H9 (cell line): Measurements from ENCODE around the gene TLDC2. TPM values are rescaled to one million over a fixed set of nuclear protein-coding genes. Genes with fewer than 3 reads are reported as not detected.
"Not testable (repeated sequence)": the region's sequence is repeated elsewhere in the genome, so short reads cannot be mapped to it uniquely, and the experiment has no call there.

Source experiments
- DNase-seq: peaks from one replicate; pipeline ENCODE4 v3.0.0-alpha.2; 2017
- H2AFZ ChIP-seq: one replicate; pipeline ENCODE4 v1.6.1; 2013; ENCODE audit warnings: mild to moderate bottlenecking, low read length, control low read depth, moderate library complexity
- H2AK5ac ChIP-seq: 2 replicates; pipeline ENCODE4 v1.6.1; 2013; ENCODE audit warnings: low read length, control low read depth, mixed read lengths; ENCODE audit not compliant: insufficient read length
- H2BK120ac ChIP-seq: one replicate; pipeline ENCODE4 v1.6.1; 2013; ENCODE audit warnings: low read depth, mild to moderate bottlenecking, low read length, control low read depth, inconsistent platforms; ENCODE audit not compliant: poor library complexity, severe bottlenecking
- H2BK12ac ChIP-seq: 2 replicates; pipeline ENCODE4 v1.6.1; 2013; ENCODE audit warnings: low read length, control low read depth, mixed read lengths, low read depth; ENCODE audit not compliant: insufficient read length
- H2BK15ac ChIP-seq: 2 replicates; pipeline ENCODE4 v1.6.1; 2013; ENCODE audit warnings: low read depth, low read length, control low read depth
- H2BK20ac ChIP-seq: one replicate; pipeline ENCODE4 v1.6.1; 2013; ENCODE audit warnings: low read depth, mild to moderate bottlenecking, low read length, control low read depth, inconsistent platforms; ENCODE audit not compliant: poor library complexity, severe bottlenecking
- H2BK5ac ChIP-seq: 2 replicates; pipeline ENCODE4 v1.6.1; 2013; ENCODE audit warnings: low read length, control low read depth, mixed read lengths; ENCODE audit not compliant: insufficient read length
- H3K14ac ChIP-seq: 2 replicates; pipeline ENCODE4 v1.6.1; 2013; ENCODE audit warnings: low read length, control low read depth; ENCODE audit not compliant: insufficient read depth
- H3K18ac ChIP-seq: 2 replicates; pipeline ENCODE4 v1.6.1; 2013; ENCODE audit warnings: low read depth, mild to moderate bottlenecking, mixed read lengths, low read length, control low read depth; ENCODE audit not compliant: insufficient read length
- H3K23ac ChIP-seq: 2 replicates; pipeline ENCODE4 v1.6.1; 2013; ENCODE audit warnings: low read length, control low read depth, mixed read lengths, low read depth; ENCODE audit not compliant: insufficient read length
- H3K23me2 ChIP-seq: 2 replicates; pipeline ENCODE4 v1.6.1; 2013; ENCODE audit warnings: low read depth, mild to moderate bottlenecking, mixed read lengths, low read length, control low read depth; ENCODE audit not compliant: insufficient read length, poor library complexity, severe bottlenecking
- H3K27ac ChIP-seq: 2 replicates; pipeline ENCODE4 v1.5.1; 2013; ENCODE audit warnings: low read length, control low read depth, mixed read lengths, low read depth; ENCODE audit not compliant: insufficient read length
- H3K27me3 ChIP-seq: 2 replicates; pipeline ENCODE4 v1.6.1; 2013; ENCODE audit warnings: low read length, control low read depth, inconsistent platforms; ENCODE audit not compliant: insufficient read depth
- H3K4ac ChIP-seq: 2 replicates; pipeline ENCODE4 v1.6.1; 2013; ENCODE audit warnings: low read depth, mild to moderate bottlenecking, control low read depth, inconsistent platforms, low read length, moderate library complexity
- H3K4me1 ChIP-seq: 2 replicates; pipeline ENCODE4 v1.6.1; 2013; ENCODE audit warnings: low read length, control low read depth, inconsistent platforms; ENCODE audit not compliant: insufficient read depth
- H3K4me2 ChIP-seq: 2 replicates; pipeline ENCODE4 v1.6.1; 2013; ENCODE audit warnings: low read length, control low read depth, mixed read lengths; ENCODE audit not compliant: insufficient read length, insufficient read depth
- H3K56ac ChIP-seq: 2 replicates; pipeline ENCODE4 v1.6.1; 2013; ENCODE audit warnings: low read depth, mild to moderate bottlenecking, mixed read lengths, low read length, control low read depth; ENCODE audit not compliant: insufficient read length
- H3K79me1 ChIP-seq: 2 replicates; pipeline ENCODE4 v1.6.1; 2013; ENCODE audit warnings: low read depth, mild to moderate bottlenecking, moderate library complexity, low read length, control low read depth, inconsistent platforms; ENCODE audit not compliant: insufficient read depth, poor library complexity, severe bottlenecking
- H3K79me2 ChIP-seq: 2 replicates; pipeline ENCODE4 v1.6.1; 2013; ENCODE audit warnings: low read length, control low read depth, inconsistent platforms; ENCODE audit not compliant: insufficient read depth
- H3K9ac ChIP-seq: 2 replicates; pipeline ENCODE4 v1.6.1; 2013; ENCODE audit warnings: low read length, control low read depth, mixed read lengths; ENCODE audit not compliant: insufficient read length; ENCODE audit errors: extremely low read depth
- H3K9me3 ChIP-seq: one replicate; pipeline ENCODE4 v1.6.1; 2013; ENCODE audit warnings: low read depth, low read length, inconsistent platforms; ENCODE audit not compliant: control insufficient read depth
- H3T11ph ChIP-seq: one replicate; pipeline ENCODE4 v1.6.1; 2013; ENCODE audit warnings: mild to moderate bottlenecking, low read length, control low read depth, inconsistent platforms
- H4K20me1 ChIP-seq: one replicate; pipeline ENCODE4 v1.6.1; 2013; ENCODE audit not compliant: control insufficient read depth, insufficient read length, insufficient read depth
- H4K5ac ChIP-seq: 2 replicates; pipeline ENCODE4 v1.6.1; 2013; ENCODE audit warnings: low read depth, mild to moderate bottlenecking, mixed read lengths, low read length, control low read depth; ENCODE audit not compliant: insufficient read length
- H4K8ac ChIP-seq: replicated peaks from 2 replicates; pipeline ENCODE4 v1.6.1; 2013; ENCODE audit warnings: low read length, control low read depth, mixed read lengths, low read depth; ENCODE audit not compliant: insufficient read length
- H4K91ac ChIP-seq: 2 replicates; pipeline ENCODE4 v1.6.1; 2013; ENCODE audit warnings: low read depth, mild to moderate bottlenecking, moderate library complexity, mixed read lengths, low read length, control low read depth; ENCODE audit not compliant: insufficient read length
- H3K27ac Mint-ChIP-seq, 3 experiments: 2 replicates in 2 of 3; 3 replicates in 1 of 3; pipeline ENCODE4 v1.8.0; 2020 to 2021; ENCODE audit warnings: mixed read lengths in 3 of 3, mild to moderate bottlenecking in 1 of 3, moderate library complexity in 1 of 3
- H3K27me3 Mint-ChIP-seq: 2 replicates; pipeline ENCODE4 v1.8.0; 2021; ENCODE audit warnings: low read depth, mild to moderate bottlenecking, moderate library complexity, mixed read lengths
- H3K36me3 Mint-ChIP-seq, 3 experiments: 2 replicates in 2 of 3; 3 replicates in 1 of 3; pipeline ENCODE4 v1.8.0; 2020 to 2021; ENCODE audit warnings: low read depth in 3 of 3, mixed read lengths in 3 of 3; ENCODE audit not compliant: insufficient read depth in 1 of 3
- H3K4me1 Mint-ChIP-seq, 2 experiments: 2 replicates each; pipeline ENCODE4 v1.8.0; 2020; ENCODE audit warnings: mixed read lengths in 2 of 2
- H3K4me3 Mint-ChIP-seq, 2 experiments: 2 replicates in 1 of 2; 3 replicates in 1 of 2; pipeline ENCODE4 v1.8.0; 2020 to 2021; ENCODE audit warnings: mild to moderate bottlenecking in 2 of 2, mixed read lengths in 2 of 2, moderate library complexity in 1 of 2
- H3K9me3 Mint-ChIP-seq, 2 experiments: 2 replicates in 1 of 2; 3 replicates in 1 of 2; pipeline ENCODE4 v1.8.0; 2020; ENCODE audit warnings: mild to moderate bottlenecking in 2 of 2, mixed read lengths in 2 of 2, moderate library complexity in 1 of 2
- WGBS: extraction: QIAGEN DNeasy Blood & Tissue Kit; methylation state at CpG from one replicate; pipeline ENCODE4 v1.1.7; 2013; ENCODE audit warnings: missing lambda C conversion rate, low lambda C conversion rate, mixed read lengths; ENCODE audit not compliant: insufficient read length; ENCODE audit errors: extremely low coverage; 5-methylcytosine and 5-hydroxymethylcytosine counted together
- total RNA-seq: library from RNA; stranded (reverse); gene quantifications from 2 replicates; pipeline ENCODE4 v1.2.1, GENCODE V29; 2021
- TF ChIP-seq, protein P1 (sequence below): fragments of 200-600 bp; sonication (generic); conservative IDR thresholded peaks from 3 replicates; pipeline ENCODE4 v1.8.0; 2021; ENCODE audit warnings: antibody characterized with exemption, mild to moderate bottlenecking

The TLDC2 gene
- total RNA-seq, 1 experiment from 2014 or later = 0.11 TPM

DNA sequence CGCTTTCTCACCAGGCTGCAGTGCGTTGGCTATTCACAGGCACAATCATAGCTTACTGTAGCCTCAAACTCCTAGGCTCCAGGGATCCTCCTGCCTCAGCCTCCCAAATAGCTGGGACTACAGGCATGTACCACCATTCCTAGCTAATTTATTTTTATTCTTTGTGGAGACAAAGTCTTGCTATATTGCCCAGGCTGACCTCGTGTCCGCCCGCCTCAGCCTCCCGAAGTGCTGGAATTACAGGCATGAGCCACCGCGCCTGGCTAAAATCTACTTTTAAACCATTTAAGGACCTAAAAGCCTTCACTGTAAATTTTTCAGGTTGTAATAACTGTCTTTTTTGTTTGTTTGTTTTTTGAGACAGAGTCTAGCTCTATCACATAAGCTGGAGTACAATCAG, 60.4 kb downstream of the TLDC2 start:
- no peak for DNase-seq
- Histone ChIP-seq H3K79me1 (peaks cover 3% of the 10 kb centered on the region), H3K27me3 (no peaks in the 10 kb centered on the region)

DNA sequence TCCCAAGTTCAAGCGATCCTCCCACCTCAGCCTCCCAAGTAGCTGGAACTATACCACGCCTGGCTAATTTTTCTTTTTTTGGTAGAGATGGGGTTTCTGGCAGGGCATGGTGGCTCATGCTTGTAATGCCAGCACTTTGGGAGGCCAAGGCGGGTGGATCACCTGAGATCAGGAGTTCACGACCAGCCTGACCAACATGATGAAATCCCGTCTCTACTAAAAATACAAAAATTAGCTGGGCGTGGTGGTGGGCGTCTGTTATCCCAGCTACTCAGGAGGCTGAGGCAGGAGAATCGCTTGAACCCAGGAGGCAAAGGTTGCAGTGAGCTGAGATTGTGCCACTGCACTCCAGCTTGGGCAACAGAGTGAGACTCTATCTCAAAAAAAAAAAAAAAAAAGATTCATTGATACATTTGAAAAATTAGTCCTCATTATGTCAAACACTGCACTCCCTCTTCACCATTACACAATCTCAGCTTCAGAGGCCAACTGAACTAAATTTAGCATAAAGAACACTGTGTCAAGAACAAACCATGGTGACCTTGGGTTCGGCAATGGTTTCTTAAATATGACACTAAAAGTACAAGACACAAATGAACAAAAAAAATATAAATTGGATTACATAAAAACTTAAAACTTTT, 60.9 kb downstream of the TLDC2 start:
- H3K9me3 ChIP-seq, H3K27me3 Mint-ChIP-seq, H3K9ac ChIP-seq, H3K23ac ChIP-seq, H3K14ac ChIP-seq, H4K20me1 ChIP-seq, H3K27me3 ChIP-seq, H3K27ac ChIP-seq, H3K4me3 Mint-ChIP-seq, H4K8ac ChIP-seq, H3K56ac ChIP-seq, H2BK20ac ChIP-seq, H2BK120ac ChIP-seq, H3K18ac ChIP-seq, DNase-seq, H3K4me1 Mint-ChIP-seq, H3K4me2 ChIP-seq, H4K91ac ChIP-seq, H2BK15ac ChIP-seq, H4K5ac ChIP-seq, H3K4ac ChIP-seq, H2AK5ac ChIP-seq, H3K79me1 ChIP-seq, H3K9me3 Mint-ChIP-seq, H3K4me1 ChIP-seq, H2BK5ac ChIP-seq, H3K79me2 ChIP-seq, H3T11ph ChIP-seq, H2BK12ac ChIP-seq, H3K23me2 ChIP-seq, H2AFZ ChIP-seq: not testable (repeated sequence)
- WGBS = no CpG with 5 or more reads among the region's 9 CpGs
- H3K36me3 Mint-ChIP-seq = peaks cover 5 to 48% (median 39%) of the 10 kb centered on the region in 3 experiments; a peak in 5 of 7 replicates
- H3K27ac Mint-ChIP-seq = peak overlapping the region in 1 of 3 experiments; percentile 16; a peak in 1 of 7 replicates

More for the DNA sequence above, 60.4 kb downstream of the TLDC2 start:
- Histone ChIP-seq H2AFZ (no peak overlapping the region), H3K18ac (no peak overlapping the region), H2BK5ac (no peak overlapping the region), H3K4ac (no peak overlapping the region), H4K8ac (no peak overlapping the region), H4K91ac (no peak overlapping the region), H3K79me2 (no peaks in the 10 kb centered on the region), H3T11ph (no peak overlapping the region), H3K4me2 (no peak overlapping the region), H2AK5ac (no peak overlapping the region), H2BK20ac (no peak overlapping the region), H3K14ac (no peak overlapping the region), H3K4me1 (no peaks in the 10 kb centered on the region), H4K5ac (no peak overlapping the region), H3K23me2 (no peaks in the 10 kb centered on the region), H3K56ac (no peak overlapping the region), H2BK15ac (no peak overlapping the region), H3K9ac (no peak overlapping the region), H2BK12ac (no peak overlapping the region), H4K20me1 (no peaks in the 10 kb centered on the region), H2BK120ac (no peak overlapping the region), H3K23ac (no peak overlapping the region), H3K27ac (no peak overlapping the region), H3K9me3 (no peaks in the 10 kb centered on the region)
- WGBS = no CpG with 5 or more reads among the region's 8 CpGs
- Mint-ChIP-seq H3K4me3 (no peak overlapping the region), H3K9me3 (no peaks in the 10 kb centered on the region), H3K4me1 (peaks cover 0 to 3% of the 10 kb centered on the region in 2 experiments; a peak in 2 of 4 replicates), H3K36me3 (peaks cover 5 to 50% (median 45%) of the 10 kb centered on the region in 3 experiments; a peak in 5 of 7 replicates), H3K27me3 (no peaks in the 10 kb centered on the region), H3K27ac (0 out of 7 replicates have a peak overlapping the region, but pooled peaks of 1 of the 3 experiments have one; percentile 16)
- TF ChIP-seq, protein P1, sequence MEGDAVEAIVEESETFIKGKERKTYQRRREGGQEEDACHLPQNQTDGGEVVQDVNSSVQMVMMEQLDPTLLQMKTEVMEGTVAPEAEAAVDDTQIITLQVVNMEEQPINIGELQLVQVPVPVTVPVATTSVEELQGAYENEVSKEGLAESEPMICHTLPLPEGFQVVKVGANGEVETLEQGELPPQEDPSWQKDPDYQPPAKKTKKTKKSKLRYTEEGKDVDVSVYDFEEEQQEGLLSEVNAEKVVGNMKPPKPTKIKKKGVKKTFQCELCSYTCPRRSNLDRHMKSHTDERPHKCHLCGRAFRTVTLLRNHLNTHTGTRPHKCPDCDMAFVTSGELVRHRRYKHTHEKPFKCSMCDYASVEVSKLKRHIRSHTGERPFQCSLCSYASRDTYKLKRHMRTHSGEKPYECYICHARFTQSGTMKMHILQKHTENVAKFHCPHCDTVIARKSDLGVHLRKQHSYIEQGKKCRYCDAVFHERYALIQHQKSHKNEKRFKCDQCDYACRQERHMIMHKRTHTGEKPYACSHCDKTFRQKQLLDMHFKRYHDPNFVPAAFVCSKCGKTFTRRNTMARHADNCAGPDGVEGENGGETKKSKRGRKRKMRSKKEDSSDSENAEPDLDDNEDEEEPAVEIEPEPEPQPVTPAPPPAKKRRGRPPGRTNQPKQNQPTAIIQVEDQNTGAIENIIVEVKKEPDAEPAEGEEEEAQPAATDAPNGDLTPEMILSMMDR = no peak
